ENCODE data around the gene RPS23.

DNA sequence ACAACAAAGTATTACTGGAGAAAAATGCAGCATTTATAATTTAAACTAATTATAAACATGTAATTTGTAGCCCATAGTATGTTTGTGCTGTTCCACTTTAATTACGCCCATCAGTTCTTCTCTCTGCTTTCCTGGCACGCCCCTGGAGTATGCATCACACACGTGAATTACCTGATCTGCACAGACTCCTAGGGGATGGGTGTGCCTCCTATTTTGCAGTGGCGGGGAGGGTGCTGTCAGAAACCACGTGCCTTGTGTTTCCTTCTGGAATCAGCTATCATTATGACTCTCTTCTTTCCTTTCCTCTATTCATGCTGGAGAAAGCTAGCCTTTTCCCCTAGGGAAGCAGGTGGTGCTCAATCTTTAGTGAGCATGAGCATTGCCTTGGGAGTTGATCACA lies 43.3 kb downstream of the RPS23 start:
- TF ChIP-seq, protein P1, sequence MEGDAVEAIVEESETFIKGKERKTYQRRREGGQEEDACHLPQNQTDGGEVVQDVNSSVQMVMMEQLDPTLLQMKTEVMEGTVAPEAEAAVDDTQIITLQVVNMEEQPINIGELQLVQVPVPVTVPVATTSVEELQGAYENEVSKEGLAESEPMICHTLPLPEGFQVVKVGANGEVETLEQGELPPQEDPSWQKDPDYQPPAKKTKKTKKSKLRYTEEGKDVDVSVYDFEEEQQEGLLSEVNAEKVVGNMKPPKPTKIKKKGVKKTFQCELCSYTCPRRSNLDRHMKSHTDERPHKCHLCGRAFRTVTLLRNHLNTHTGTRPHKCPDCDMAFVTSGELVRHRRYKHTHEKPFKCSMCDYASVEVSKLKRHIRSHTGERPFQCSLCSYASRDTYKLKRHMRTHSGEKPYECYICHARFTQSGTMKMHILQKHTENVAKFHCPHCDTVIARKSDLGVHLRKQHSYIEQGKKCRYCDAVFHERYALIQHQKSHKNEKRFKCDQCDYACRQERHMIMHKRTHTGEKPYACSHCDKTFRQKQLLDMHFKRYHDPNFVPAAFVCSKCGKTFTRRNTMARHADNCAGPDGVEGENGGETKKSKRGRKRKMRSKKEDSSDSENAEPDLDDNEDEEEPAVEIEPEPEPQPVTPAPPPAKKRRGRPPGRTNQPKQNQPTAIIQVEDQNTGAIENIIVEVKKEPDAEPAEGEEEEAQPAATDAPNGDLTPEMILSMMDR (IDR thresholded peaks at IDR 0.05), result no peak
- TF ChIP-seq POLR2AphosphoS5 (IDR thresholded peaks at IDR 0.05), result no peak
- TF ChIP-seq POLR2A (IDR thresholded peaks at IDR 0.05), result no peak
